GM18951 (cell line): ENCODE results near the gene FIZ1.
"Not testable (repeated sequence)": the region's sequence is repeated elsewhere in the genome, so short reads cannot be mapped to it uniquely, and the experiment has no call there.

Source experiments
- POLR2A ChIP-seq: IDR thresholded peaks from 4 replicates; pipeline ENCODE4 v1.6.1; 2011; ENCODE audit warnings: mild to moderate bottlenecking; ENCODE audit not compliant: insufficient read length, insufficient read depth; ENCODE audit errors: extremely low read depth
- in situ Hi-C: fragments of 300-500 bp; cut with MboI; formaldehyde crosslinking; loops from one replicate; pipeline ENCODE4 v1.12.0; 2022; ENCODE audit warnings: low sequenced_read_pairs, mixed read lengths, inconsistent platforms; ENCODE audit not compliant: unreplicated experiment

The FIZ1 gene

GRCh38 chr19:55590617-55591016, 8.7 kb downstream of the FIZ1 start:
- TF ChIP-seq POLR2A: no peak

GRCh38 chr19:55590109-55590508, 9.2 kb downstream of the FIZ1 start:
- no peak for TF ChIP-seq POLR2A
- in situ Hi-C loops: no loop called here

More at GRCh38 chr19:55590617-55591016, 8.7 kb downstream of the FIZ1 start:
- in situ Hi-C loops: no loop called here

GRCh38 chr19:55588738-55589137, 10.6 kb downstream of the FIZ1 start:
- in situ Hi-C loops: no loop called here

GRCh38 chr19:55586976-55587668, 12.2 kb downstream of the FIZ1 start:
- in situ Hi-C loops: no loop called here
- TF ChIP-seq POLR2A: no peak

More at GRCh38 chr19:55588738-55589137, 10.6 kb downstream of the FIZ1 start:
- no peak for TF ChIP-seq POLR2A

- TF ChIP-seq POLR2A: no peak
- in situ Hi-C loops: no loop called here
Observed at GRCh38 chr19:55585658-55586339, 13.5 kb downstream of the FIZ1 start.

- in situ Hi-C loops: no loop called here
- TF ChIP-seq POLR2A: no peak
Observed at GRCh38 chr19:55584871-55585270, 14.4 kb downstream of the FIZ1 start.

GRCh38 chr19:55583897-55584296, 15.4 kb downstream of the FIZ1 start:
- in situ Hi-C loops: not testable (repeated sequence)

- in situ Hi-C loops: not testable (repeated sequence)
Observed at GRCh38 chr19:55582284-55582683, 17.0 kb downstream of the FIZ1 start.

GRCh38 chr19:55581823-55582223, 17.5 kb downstream of the FIZ1 start:
- in situ Hi-C loops: no loop called here
- TF ChIP-seq POLR2A: no peak

- in situ Hi-C loops: no loop called here
- TF ChIP-seq POLR2A: no peak
Observed at GRCh38 chr19:55581145-55581822, 18.0 kb downstream of the FIZ1 start.

GRCh38 chr19:55580628-55581144, 18.6 kb downstream of the FIZ1 start, which contains the start of gene ZNF579:
Gene ZNF579 (minus strand): TSS chr19:55580848. CDS start chr19:55579639, 1,209 bp downstream.
- TF ChIP-seq POLR2A: peak; percentile 62

GRCh38 chr19:55579766-55580621, 19.3 kb downstream of the FIZ1 start:
- in situ Hi-C loops: no loop called here
- TF ChIP-seq POLR2A: no peak

More at GRCh38 chr19:55580628-55581144, 18.6 kb downstream of the FIZ1 start, which contains the start of gene ZNF579:
- in situ Hi-C loops: no loop called here
